ENCODE measurements around the gene HS1BP3. TPM values are rescaled to one million over a fixed set of nuclear protein-coding genes. Genes with fewer than 3 reads are reported as not detected.

The HS1BP3 gene
- polyA plus RNA-seq, 2 of the 4 experiments (the other 2 are of a cell fraction): 12.4 to 23.5 TPM

DNA sequence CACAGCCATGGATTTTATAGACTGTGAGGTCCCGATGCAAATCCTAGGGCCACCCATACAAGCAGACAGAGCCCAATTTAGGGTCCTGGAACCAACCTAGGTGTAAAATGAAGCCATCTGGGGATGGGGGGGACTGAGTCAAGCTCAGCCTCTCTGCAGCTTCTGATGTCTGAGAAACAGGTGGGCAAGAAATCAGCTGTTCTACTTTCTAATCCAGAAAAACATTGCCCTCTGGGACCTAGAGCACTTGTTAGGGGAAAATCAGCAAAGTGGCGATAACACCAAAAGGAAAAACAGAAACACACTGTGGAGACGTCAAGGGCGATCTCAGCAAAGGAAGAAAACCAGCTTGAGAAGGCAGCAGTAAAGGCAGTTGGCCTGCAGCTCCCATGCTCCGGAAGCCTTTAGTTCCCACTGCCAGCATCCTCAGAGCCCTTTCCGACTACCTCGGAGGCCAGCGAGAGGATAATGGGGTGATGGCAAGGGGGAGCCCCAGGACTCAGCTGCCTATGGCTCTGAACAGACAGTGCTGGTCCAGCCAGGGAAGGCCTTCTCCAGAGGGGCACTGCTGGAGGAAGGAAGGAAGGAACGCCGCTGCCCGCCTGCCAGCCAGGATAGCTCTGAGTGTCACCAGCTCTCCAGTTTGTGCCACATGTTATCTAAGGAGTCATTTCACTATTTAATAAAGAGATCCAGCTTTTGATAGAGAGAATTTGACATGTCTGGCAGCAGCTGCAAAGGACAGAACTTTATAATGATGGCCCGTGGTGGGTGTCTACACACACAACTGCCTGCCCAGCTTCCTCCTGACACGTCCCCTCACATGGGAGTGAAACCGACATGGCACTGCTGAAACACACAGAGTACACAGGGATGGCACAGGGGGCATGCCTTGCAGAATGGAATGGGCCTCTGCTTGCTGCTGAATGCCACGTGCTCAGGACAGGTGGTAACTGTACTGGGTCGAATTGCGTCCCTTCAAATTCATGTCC, 37.7 kb downstream of the HS1BP3 start:
- no peak for FAIRE-seq
- POLR2A ChIA-PET: interaction anchor here (10.2 kb wide), 1 partner anchor 165 kb away, joined by 137 read pairs; the partner anchor contains the start of gene RHOB
- TF ChIP-seq BCL3 (IDR thresholded peaks at IDR 0.05): no peak
- TF ChIP-seq ELK1 (IDR thresholded peaks at IDR 0.05; ENCODE audit: low read depth, low read length): no peak
- TF ChIP-seq REST (IDR thresholded peaks at IDR 0.05): no peak
- TF ChIP-seq FOSL2 (IDR thresholded peaks at IDR 0.05): no peak
- no peak for TF ChIP-seq FOSL2 (CRISPR knock-in tag; IDR thresholded peaks at IDR 0.05)
- no peak for TF ChIP-seq KDM5A (IDR thresholded peaks at IDR 0.05)
- TF ChIP-seq HDAC2 (IDR thresholded peaks at IDR 0.05): no peak
- no peak for TF ChIP-seq HOXB13 (CRISPR knock-in tag; IDR thresholded peaks at IDR 0.05; ENCODE audit: low read depth)
- no peak for TF ChIP-seq CHD4 (IDR thresholded peaks at IDR 0.05; ENCODE audit: borderline replicate concordance)
- Histone ChIP-seq H3K27ac (no peak overlapping the region), H3K4me2 (no peak overlapping the region), H3K9me3 (no peaks in the 10 kb centered on the region), H3K4me3 (no peak overlapping the region), H3K4me1 (peaks cover 16% of the 10 kb centered on the region)
- ATAC-seq: no peak
- CTCF ChIA-PET: interaction anchor here (0.6 to 7.0 kb wide), 11 partner anchors 12 to 210 kb away, joined by 3 to 112 read pairs (median 4); partner anchors contain the start of gene RHOB
- no peak for DNase-seq (ENCODE audit: low read depth in 1 of 2, low spot score in 1 of 2)
- WGBS (ENCODE audit: missing lambda C conversion rate): 86% methylated on average over 17 of the region's 17 CpGs

DNA sequence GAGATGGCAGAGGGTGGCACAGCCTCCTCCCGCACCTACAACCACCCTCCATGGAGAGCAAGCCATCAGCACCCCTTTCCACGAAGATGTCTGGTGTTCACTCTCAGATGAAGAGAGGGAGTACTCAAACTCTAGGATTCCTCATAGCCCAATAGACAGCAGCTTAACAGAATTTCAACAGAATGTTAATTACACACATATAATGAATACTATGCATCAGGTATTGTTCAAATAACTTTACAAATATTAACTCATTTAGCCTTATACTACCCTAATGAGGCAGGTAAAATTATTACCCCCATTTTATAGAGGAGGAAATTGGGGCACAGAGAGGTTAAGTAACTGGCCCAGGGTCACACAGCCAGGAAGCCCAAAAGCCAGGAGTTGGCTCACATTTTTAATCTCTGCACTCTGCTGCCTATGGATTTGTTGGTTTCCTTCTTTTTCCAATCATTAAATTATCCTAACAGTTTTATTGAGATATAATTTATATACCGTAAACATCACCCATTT, 39.0 kb downstream of the HS1BP3 start:
- CTCF ChIA-PET: interaction anchor here (1.0 to 3.7 kb wide), 3 partner anchors 9 to 30 kb away, joined by 3 to 18 read pairs (median 5); no protein-coding TSS in a partner anchor
- Histone ChIP-seq H3K4me2 (no peak overlapping the region), H3K27ac (no peak overlapping the region)

More for the DNA sequence above, 39.0 kb downstream of the HS1BP3 start:
- POLR2A ChIA-PET: interaction anchor here (1.3 kb wide), 1 partner anchor 165 kb away, joined by 3 read pairs; the partner anchor contains the start of gene RHOB
- no peak for FAIRE-seq
- peaks cover 2% of the 10 kb centered on the region; the same call in 2 of the 3 replicates for H3K4me1 ChIP-seq
- 80% methylated on average over 3 of the region's 3 CpGs for WGBS (ENCODE audit: missing lambda C conversion rate)
- ATAC-seq: no peak
- peaks cover 4% of the 10 kb centered on the region for H3K9me3 ChIP-seq
- H3K4me3 ChIP-seq: no peak overlapping the region
- TF ChIP-seq ZFP36 (IDR thresholded peaks at IDR 0.05; ENCODE audit: borderline replicate concordance, partially characterized antibody) (peak; percentile 46), HMGXB4 (CRISPR knock-in tag; IDR thresholded peaks at IDR 0.05; ENCODE audit: borderline replicate concordance) (no peak)
- DNase-seq (ENCODE audit: low read depth in 1 of 2, low spot score in 1 of 2): no peak

Measured in A549 (cell line).